Loucy (cell line): Measurements from ENCODE around the gene SEC14L1.

Experiments used
- H2AFZ ChIP-seq: fragments of 200-600 bp; sonication (generic); 2 replicates; pipeline ENCODE4 v1.6.0; 2016; ENCODE audit warnings: antibody characterized with exemption, mild to moderate bottlenecking, low read length, moderate library complexity
- H3F3A ChIP-seq: fragments of 200-600 bp; 2 replicates; pipeline ENCODE4 v1.6.0; 2016; ENCODE audit warnings: antibody characterized with exemption, low read depth, mild to moderate bottlenecking
- H3K27me3 ChIP-seq: fragments of 200-600 bp; sonication (generic); 2 replicates; pipeline ENCODE4 v1.6.1; 2014; ENCODE audit warnings: low read length, mild to moderate bottlenecking; ENCODE audit not compliant: insufficient read depth, poor library complexity, severe bottlenecking
- H3K36me3 ChIP-seq: fragments of 200-600 bp; sonication (generic); 2 replicates; pipeline ENCODE4 v1.6.1; 2016; ENCODE audit warnings: low read length; ENCODE audit not compliant: insufficient read depth
- H3K4me1 ChIP-seq: fragments of 200-600 bp; sonication (generic); 2 replicates; pipeline ENCODE4 v1.5.1; 2014; ENCODE audit warnings: low read length, mild to moderate bottlenecking; ENCODE audit not compliant: insufficient read depth, poor library complexity, severe bottlenecking
- H3K4me2 ChIP-seq: fragments of 200-600 bp; sonication (generic); 2 replicates; pipeline ENCODE4 v1.6.0; 2014; ENCODE audit warnings: antibody characterized with exemption, low read length, low read depth, mild to moderate bottlenecking; ENCODE audit not compliant: poor library complexity, severe bottlenecking
- H3K4me3 ChIP-seq: fragments of 200-600 bp; sonication (generic); 2 replicates; pipeline ENCODE4 v1.5.1; 2014; ENCODE audit warnings: low read length, mild to moderate bottlenecking, mixed read lengths; ENCODE audit not compliant: poor library complexity, severe bottlenecking
- H3K79me2 ChIP-seq: fragments of 200-600 bp; sonication (generic); 2 replicates; pipeline ENCODE4 v1.6.1; 2014; ENCODE audit warnings: low read length; ENCODE audit not compliant: insufficient read depth
- H3K9ac ChIP-seq: fragments of 200-600 bp; sonication (generic); 2 replicates; pipeline ENCODE4 v1.6.0; 2014; ENCODE audit warnings: mild to moderate bottlenecking, low read depth, low read length, moderate library complexity; ENCODE audit not compliant: poor library complexity, severe bottlenecking
- H3K9me2 ChIP-seq: fragments of 200-600 bp; sonication (generic); replicated peaks from 2 replicates; pipeline ENCODE4 v1.6.1; 2016; ENCODE audit warnings: low read depth, low read length, mixed read lengths
- H3K9me3 ChIP-seq: fragments of 200-600 bp; sonication (generic); 2 replicates; pipeline ENCODE4 v1.6.1; 2014; ENCODE audit warnings: mild to moderate bottlenecking, antibody characterized with exemption, low read length, low read depth; ENCODE audit not compliant: insufficient read depth
- H4K20me1 ChIP-seq: fragments of 200-600 bp; sonication (generic); 2 replicates; pipeline ENCODE4 v1.6.0; 2014; ENCODE audit warnings: antibody characterized with exemption, low read length, mild to moderate bottlenecking; ENCODE audit not compliant: insufficient read depth, poor library complexity, severe bottlenecking
- CTCF ChIP-seq: fragments of 200-600 bp; sonication (generic); conservative IDR thresholded peaks from 2 replicates; pipeline ENCODE4 v1.5.1; 2014; ENCODE audit warnings: mild to moderate bottlenecking, antibody characterized with exemption, low read length
- EZH2phosphoT487 ChIP-seq: fragments of 200-600 bp; IDR thresholded peaks from 2 replicates; pipeline ENCODE4 v1.6.1; 2018; ENCODE audit warnings: antibody characterized with exemption, mild to moderate bottlenecking, moderate library complexity, borderline replicate concordance

The SEC14L1 gene

GRCh38 chr17:77204536-77204935 lies 63.8 kb downstream of the SEC14L1 start:
- Histone ChIP-seq H3F3A (no peaks in the 10 kb centered on the region), H3K27me3 (no peaks in the 10 kb centered on the region), H3K4me1 (no peaks in the 10 kb centered on the region), H3K9me3 (no peaks in the 10 kb centered on the region), H3K4me2 (no peak overlapping the region), H3K9me2 (no peaks in the 10 kb centered on the region), H3K36me3 (peaks cover 88% of the 10 kb centered on the region; the same call in 1 of the 2 replicates), H2AFZ (no peak overlapping the region), H3K9ac (no peak overlapping the region), H4K20me1 (no peaks in the 10 kb centered on the region), H3K4me3 (no peak overlapping the region), H3K79me2 (no peaks in the 10 kb centered on the region)
- TF ChIP-seq EZH2phosphoT487 = no peak
- no peak for TF ChIP-seq CTCF

GRCh38 chr17:77205396-77206125 lies 64.8 kb downstream of the SEC14L1 start:
- H3K79me2 ChIP-seq = no peaks in the 10 kb centered on the region
- no peak overlapping the region for H2AFZ ChIP-seq
- no peak overlapping the region for H3K4me2 ChIP-seq
- no peaks in the 10 kb centered on the region for H3K27me3 ChIP-seq
- no peaks in the 10 kb centered on the region for H3F3A ChIP-seq
- no peaks in the 10 kb centered on the region for H3K9me2 ChIP-seq
- no peaks in the 10 kb centered on the region for H3K9me3 ChIP-seq
- no peaks in the 10 kb centered on the region for H3K4me1 ChIP-seq
- no peak overlapping the region for H3K4me3 ChIP-seq
- no peak overlapping the region for H3K9ac ChIP-seq
- H3K36me3 ChIP-seq = peaks cover 87% of the 10 kb centered on the region; the same call in 1 of the 2 replicates
- no peaks in the 10 kb centered on the region for H4K20me1 ChIP-seq
- no peak for TF ChIP-seq CTCF
- TF ChIP-seq EZH2phosphoT487 = no peak

GRCh38 chr17:77206158-77206956 lies 65.6 kb downstream of the SEC14L1 start:
- H3K4me2 ChIP-seq = no peak overlapping the region
- no peaks in the 10 kb centered on the region for H3K9me3 ChIP-seq
- H3K79me2 ChIP-seq = no peaks in the 10 kb centered on the region
- no peaks in the 10 kb centered on the region for H4K20me1 ChIP-seq
- no peaks in the 10 kb centered on the region for H3K4me1 ChIP-seq
- peaks cover 87% of the 10 kb centered on the region; the same call in 1 of the 2 replicates for H3K36me3 ChIP-seq
- no peaks in the 10 kb centered on the region for H3K9me2 ChIP-seq
- no peak overlapping the region for H2AFZ ChIP-seq
- H3F3A ChIP-seq = no peaks in the 10 kb centered on the region
- no peak overlapping the region for H3K4me3 ChIP-seq
- no peak overlapping the region for H3K9ac ChIP-seq
- TF ChIP-seq CTCF (no peak), EZH2phosphoT487 (no peak)
- H3K27me3 ChIP-seq = no peaks in the 10 kb centered on the region
